NCI-H748 (cell line): Measurements from ENCODE around the gene DLX4.

Experiments used
- DNase-seq: peaks from one replicate; lab custom pipeline; 2025; ENCODE audit not compliant: unreplicated experiment; lab: John Stamatoyannopoulos, UW

The DLX4 gene

GRCh38 chr17:49946964-49947584 lies 21.9 kb upstream of the DLX4 start:
- DNase-seq = no peak

DNA sequence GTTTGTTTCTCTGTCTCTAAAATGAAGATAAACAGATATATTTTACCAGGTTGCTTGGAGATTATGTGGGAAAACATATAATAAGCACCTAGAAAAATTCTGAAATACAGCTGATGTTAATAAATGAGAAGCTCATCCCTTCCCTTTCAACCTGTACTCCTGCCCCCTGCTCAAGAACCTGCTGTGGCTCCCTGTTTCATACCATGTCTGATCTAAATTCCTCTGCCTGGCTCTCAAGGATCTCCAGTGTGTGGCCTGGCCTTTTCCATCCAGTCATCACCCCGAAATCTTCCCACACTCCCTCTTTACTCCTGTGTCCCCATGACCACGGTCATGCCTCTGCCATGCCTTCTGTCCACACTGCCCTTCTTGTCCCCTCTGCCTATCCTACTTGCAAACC lies 19.4 kb upstream of the DLX4 start:
- no peak for DNase-seq

DNA sequence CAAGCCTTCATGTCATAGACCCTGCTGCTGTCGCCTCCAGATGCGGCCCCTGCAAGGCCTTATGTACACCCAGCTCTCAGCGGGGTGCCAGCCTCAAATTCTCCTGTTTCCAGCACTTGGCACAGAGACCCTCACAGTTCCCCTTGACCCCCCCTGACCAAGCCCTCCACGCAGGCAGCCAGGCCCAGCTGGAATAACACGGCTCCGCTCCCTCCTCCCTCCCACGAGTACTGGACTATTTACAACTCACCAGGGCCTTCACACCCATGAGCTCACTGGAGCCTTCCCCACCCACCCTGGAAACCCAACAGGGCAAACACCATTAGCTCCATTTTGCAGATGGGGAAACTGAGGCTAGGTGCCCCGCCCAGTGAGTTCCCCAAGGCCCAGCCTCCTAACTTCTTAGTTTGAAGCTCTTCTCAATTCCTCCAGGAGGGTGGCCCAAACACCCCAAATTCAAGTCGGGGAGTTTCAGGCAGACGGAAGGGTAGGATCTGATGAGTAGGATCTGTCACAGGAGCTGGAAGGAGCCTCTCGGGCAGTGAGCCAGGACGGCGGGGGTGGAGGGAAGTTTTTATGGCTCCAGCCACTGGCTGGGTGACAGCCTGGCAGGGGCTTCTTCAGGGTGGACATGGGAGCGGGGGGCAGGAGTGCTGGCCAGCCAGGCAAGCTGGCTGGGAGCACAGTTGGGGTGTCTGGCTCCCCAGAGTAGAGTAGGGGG lies 17.5 kb upstream of the DLX4 start:
- no peak for DNase-seq

DNA sequence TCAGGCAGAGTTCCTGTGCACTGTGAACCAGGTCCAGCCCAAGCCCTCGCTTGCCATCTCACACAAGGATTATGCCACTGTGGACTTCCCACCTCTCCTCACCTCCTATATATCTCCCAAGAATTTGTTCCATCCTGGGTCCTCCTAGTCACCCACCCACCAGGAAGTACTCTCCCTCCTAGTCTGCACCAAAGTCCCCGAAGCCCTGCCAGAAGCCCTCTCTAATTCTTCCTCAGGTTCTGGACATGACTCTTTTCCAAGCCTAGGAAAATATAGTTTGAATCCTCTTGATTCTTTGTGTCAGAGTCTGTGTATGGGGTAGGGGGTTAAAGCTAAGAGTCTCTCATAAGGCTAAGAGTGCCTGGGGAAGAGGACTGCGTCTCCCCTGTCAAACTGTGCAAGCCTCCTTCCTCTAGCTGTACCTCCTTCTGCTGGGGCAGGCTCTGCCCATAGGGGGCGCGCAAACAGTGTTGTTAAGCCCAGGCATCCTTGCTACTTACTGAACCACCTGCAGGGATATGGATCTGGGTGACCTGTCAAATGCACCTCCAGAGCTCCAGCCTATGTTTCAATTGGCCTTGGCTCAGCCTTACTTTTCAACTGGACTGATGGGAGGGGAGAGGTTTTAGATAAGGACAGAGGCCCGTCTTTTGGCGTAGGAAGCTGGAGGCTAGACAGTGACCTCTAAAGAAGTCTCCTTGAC lies 16.6 kb upstream of the DLX4 start:
- DNase-seq = peak; percentile 68

DNA sequence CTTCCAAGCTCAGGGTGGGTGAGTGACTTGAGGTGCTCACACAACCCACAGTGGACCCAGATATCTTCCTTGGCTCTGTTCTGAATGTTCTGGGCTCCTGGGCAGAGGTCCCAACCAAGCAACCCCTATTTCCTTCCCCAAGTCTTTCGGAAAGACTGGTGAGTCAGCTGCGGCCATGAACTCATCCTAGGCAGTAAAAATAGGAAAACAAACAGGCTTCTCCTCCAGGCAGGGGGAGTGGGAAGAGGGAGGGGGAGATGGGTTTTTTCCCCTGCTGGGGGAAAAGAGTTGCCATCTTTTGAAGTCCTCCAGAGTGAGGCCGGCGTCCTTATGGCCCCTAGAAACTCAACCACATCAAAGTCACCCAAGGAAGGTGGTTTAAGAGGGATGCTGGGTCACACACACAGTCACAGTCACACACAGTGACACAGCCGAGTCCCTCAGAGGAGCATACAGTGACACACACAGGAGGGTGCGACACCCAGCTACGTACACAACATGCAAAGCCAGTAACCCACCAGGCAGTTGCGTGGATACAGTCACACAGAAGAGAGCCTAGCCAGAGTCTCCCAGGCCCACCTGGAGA lies 16.0 kb upstream of the DLX4 start:
- no peak for DNase-seq

GRCh38 chr17:49955157-49955556 lies 13.8 kb upstream of the DLX4 start:
- no peak for DNase-seq

DNA sequence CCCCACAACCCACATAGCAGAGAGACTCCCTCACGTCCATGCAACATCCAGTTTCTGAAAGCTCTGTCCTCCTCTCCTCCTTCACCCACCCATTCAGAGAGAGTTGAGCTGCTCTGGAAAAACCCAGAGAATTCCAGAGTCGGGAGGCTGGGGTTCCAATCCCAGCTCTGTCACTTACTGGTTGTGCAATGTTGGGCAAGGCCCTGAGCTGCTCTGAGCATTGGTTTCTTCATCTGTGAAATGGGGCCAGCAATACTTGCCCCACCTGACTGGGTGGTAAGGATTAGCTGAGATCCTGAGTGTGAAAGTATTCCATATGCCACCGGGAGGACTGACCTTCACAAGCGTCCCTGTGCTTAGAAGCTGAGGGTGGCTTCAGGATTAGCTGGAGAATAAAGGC lies 12.2 kb upstream of the DLX4 start:
- no peak for DNase-seq

DNA sequence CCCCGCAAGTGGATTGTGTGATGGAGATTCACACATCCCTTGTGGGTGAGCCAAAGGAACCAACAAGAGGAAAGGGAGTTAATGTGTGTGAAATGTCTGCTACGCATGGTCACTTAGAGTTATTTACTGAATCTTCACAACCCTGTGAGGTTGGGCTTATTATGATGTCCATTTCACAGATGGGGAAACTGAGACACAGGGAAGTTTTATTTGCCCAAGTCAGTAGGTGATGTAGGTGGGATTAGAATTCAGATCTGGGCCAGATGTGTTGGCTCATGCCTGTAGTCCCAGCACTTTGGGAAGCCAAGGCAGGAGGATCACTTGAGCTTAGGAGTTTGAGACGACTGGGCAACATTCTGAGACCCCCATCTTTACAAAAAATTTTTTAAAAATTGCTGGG lies 11.6 kb upstream of the DLX4 start:
- no peak for DNase-seq

GRCh38 chr17:49958723-49959122 lies 10.3 kb upstream of the DLX4 start:
- DNase-seq = no peak

- DNase-seq = no peak
Observed at GRCh38 chr17:49959183-49959935, 9.6 kb upstream of the DLX4 start.

GRCh38 chr17:49962599-49963308 lies 6.2 kb upstream of the DLX4 start:
- DNase-seq = no peak

GRCh38 chr17:49963309-49963625 lies 5.7 kb upstream of the DLX4 start:
- no peak for DNase-seq

DNA sequence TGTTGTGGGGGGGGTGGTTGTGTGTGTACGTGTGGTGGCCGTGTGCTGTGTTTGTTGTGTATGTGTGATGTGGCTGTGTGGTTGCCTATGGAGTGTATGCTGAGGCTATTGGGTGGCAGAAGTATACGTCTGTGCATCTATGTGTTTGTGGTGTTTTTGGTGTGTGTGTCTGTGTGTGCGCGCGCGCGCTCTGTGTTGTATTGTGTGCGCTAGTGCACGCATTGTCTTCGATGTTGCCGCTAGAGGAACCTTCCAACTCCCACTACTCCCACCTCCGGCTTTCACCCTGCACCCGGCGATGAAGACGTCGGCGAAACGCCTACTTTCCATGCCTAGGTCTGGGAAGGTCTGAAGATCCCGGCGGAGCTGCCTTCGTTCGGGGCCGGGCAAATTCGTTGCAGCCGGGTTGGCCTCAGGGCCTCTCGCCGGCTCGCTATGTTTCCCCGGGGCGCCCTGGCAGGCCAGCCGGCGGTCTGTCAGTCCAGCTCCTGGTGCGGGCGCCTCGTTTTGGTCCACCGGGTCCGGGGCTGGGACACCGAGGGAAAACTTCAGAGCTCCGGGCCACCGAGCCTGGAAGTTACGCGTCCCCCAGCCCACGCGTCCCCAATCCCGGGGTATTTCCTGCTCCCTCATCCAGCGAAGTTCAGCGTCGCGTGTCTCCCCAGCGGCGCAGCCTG lies 5.2 kb upstream of the DLX4 start:
- no peak for DNase-seq

GRCh38 chr17:49964303-49964768 lies 4.7 kb upstream of the DLX4 start:
- no peak for DNase-seq

GRCh38 chr17:49964769-49965523 lies 4.0 kb upstream of the DLX4 start:
- no peak for DNase-seq

- no peak for DNase-seq
Observed at GRCh38 chr17:49965524-49965909, 3.5 kb upstream of the DLX4 start.

DNA sequence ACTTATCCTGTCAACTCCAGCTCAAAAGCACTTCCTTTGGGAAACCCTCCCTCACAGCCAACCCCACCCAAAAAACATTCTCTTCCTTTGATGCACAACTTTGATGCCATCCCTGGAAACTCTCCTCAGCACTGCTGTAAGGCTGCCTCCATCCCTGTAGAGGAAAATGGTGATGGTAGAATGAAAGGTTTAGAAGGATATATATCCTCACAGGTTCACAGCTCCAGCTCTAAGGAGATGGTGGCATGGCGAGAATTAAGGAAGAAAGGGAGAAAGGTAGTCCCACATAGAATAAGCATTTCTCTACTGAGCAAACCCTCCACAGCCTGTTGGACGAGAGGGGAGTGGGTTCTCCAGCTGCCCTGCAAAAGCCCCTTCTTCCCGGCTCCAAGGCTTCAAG lies 2.2 kb upstream of the DLX4 start:
- no peak for DNase-seq

DNA sequence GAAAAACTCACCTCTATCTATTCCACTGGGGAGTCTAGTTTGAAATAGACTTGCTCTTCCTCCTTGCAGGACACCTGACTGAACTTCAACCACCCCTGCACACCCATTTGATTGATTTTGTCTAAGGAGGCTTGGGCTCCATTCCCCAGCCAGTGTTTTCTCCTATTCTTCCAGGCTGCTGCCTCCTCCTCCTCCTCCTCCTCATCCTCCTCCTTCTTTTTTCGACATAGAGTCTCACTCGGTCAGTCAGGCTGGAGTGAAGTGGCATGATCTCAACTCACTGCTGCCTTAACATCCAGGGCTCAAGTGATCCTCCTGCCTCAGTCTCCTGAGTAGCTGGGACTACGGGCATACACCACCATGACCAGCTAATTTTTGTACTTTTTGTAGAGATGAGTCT lies 1.8 kb upstream of the DLX4 start:
- DNase-seq = no peak

- no peak for DNase-seq
Observed at GRCh38 chr17:49967621-49968404, 1.2 kb upstream of the DLX4 start.
